Small intestine (tissue), 7 donors: Measurements from ENCODE around the gene ENPP3. TPM values are rescaled to one million over a fixed set of nuclear protein-coding genes. Genes with fewer than 3 reads are reported as not detected.

Source experiments
- DNase-seq, 2 donors: peaks; one replicate each; pipeline versions ENCODE4 v3.0.0 to v3.0.0-alpha.2; 2013
- FAIRE-seq: peaks from 2 replicates; lab custom pipeline; 2012; peaks lifted over from hg19 to GRCh38; lab: Jason Lieb, UNC
- H3K27ac ChIP-seq, 3 donors: one replicate each; pipeline ENCODE4 v1.5.1; 2013; ENCODE audit warnings: low read length in 2 of 3, mild to moderate bottlenecking in 2 of 3, control low read depth in 1 of 3, inconsistent platforms in 1 of 3, low read depth in 1 of 3, moderate library complexity in 1 of 3
- H3K27me3 ChIP-seq, 3 donors: one replicate each; pipeline ENCODE4 v1.6.1; 2013; ENCODE audit warnings: low read length in 3 of 3, inconsistent platforms in 1 of 3; ENCODE audit not compliant: control insufficient read depth in 3 of 3, insufficient read depth in 3 of 3
- H3K36me3 ChIP-seq, 3 donors: one replicate each; pipeline ENCODE4 v1.6.1; 2013; ENCODE audit warnings: low read length in 3 of 3, inconsistent platforms in 1 of 3, low read depth in 1 of 3, mild to moderate bottlenecking in 1 of 3, moderate library complexity in 1 of 3; ENCODE audit not compliant: control insufficient read depth in 3 of 3, insufficient read depth in 2 of 3
- H3K4me1 ChIP-seq, 3 donors: one replicate each; pipeline ENCODE4 v1.6.1; 2013; ENCODE audit warnings: low read length in 2 of 3, inconsistent platforms in 1 of 3, low read depth in 1 of 3, mild to moderate bottlenecking in 1 of 3, moderate library complexity in 1 of 3; ENCODE audit not compliant: control insufficient read depth in 3 of 3, insufficient read depth in 2 of 3
- H3K4me3 ChIP-seq, 3 donors: one replicate each; pipeline ENCODE4 v1.5.1; 2013; ENCODE audit warnings: low read length in 3 of 3, control low read depth in 1 of 3, inconsistent platforms in 1 of 3, low read depth in 1 of 3, mild to moderate bottlenecking in 1 of 3, moderate library complexity in 1 of 3
- H3K9me3 ChIP-seq, 2 donors: one replicate each; pipeline ENCODE4 v1.6.1; 2013; ENCODE audit warnings: low read depth in 1 of 2, low read length in 1 of 2; ENCODE audit not compliant: control insufficient read depth in 2 of 2, insufficient read depth in 1 of 2
- WGBS, 3 donors: extraction: QIAGEN DNeasy Blood & Tissue Kit; methylation state at CpG; one replicate each; pipeline ENCODE4 v1.1.7; 2013; 5-methylcytosine and 5-hydroxymethylcytosine counted together
- polyA plus RNA-seq, 4 donors: library from polyadenylated mRNA; stranded (reverse) in 3 of 4; unstranded in 1 of 4; fragments of 200-250 nt in 3 of 4; fragments of 120-200 nt in 1 of 4; gene quantifications; one replicate each; pipeline versions ENCODE4 v1.2.1 to v1.2.3, GENCODE V29; 2013
- donor health status: healthy with polysubstance abuse.
- donor health status: control.
- donor health status: control.
- donor health status: Bipolar disorder and iron deficiency.
- donor health status: healthy.

The ENPP3 gene
- polyA plus RNA-seq, 4 donors: 0.57 to 53.0 (median 7.2) TPM

DNA sequence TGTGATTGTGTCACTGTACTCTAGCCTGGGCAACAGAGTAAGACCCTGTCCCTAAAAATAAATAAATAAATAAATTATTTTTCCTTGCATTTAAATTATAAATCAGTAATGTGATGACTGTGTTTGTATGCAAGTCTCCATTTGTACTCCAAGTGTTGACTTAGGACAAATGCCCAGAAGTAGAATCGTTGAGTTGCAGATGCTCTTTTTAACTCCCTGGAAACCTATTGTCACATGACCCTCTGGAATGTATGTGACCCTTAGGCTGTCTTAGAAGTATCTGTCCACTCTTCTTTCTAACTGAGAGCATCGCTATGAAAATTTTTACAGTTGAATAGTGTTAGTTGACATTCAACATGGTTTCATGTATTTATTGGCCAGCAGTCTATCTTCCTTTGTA lies 45.3 kb downstream of the ENPP3 start:
- WGBS, 3 donors: 57 to 66% (median 65%) methylated on average over 2 of the region's 2 CpGs
- no peak overlapping the region for H3K27ac ChIP-seq
- H3K9me3 ChIP-seq: no peaks in the 10 kb centered on the region
- no peak overlapping the region for H3K4me3 ChIP-seq
- no peaks in the 10 kb centered on the region for H3K27me3 ChIP-seq
- FAIRE-seq (no peak), DNase-seq (no peak)
- H3K4me1 ChIP-seq: no peaks in the 10 kb centered on the region
- H3K36me3 ChIP-seq: peaks cover 0 to 5% (median 2%) of the 10 kb centered on the region in 3 donors

DNA sequence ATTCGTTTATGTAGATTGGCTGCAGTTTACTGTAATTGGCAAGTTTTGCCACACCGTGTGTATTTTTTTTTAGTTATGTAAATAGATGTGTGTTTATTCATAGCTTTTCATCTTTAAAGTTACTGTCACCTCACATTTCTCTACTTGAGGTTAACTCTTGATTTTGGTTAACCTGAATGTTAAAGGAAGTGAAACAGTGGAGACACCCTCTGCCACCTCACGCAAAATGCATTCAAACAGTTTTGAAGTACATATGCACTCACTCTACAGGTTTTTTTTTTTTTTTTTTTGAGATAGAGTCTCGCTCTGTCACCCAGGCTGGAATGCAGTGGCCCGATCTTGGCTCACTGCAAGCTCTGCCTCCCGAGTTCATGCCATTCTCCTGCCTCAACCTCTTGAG lies 46.4 kb downstream of the ENPP3 start:
- no peak for DNase-seq
- no peaks in the 10 kb centered on the region for H3K27me3 ChIP-seq
- no peaks in the 10 kb centered on the region for H3K4me1 ChIP-seq
- no peaks in the 10 kb centered on the region for H3K9me3 ChIP-seq
- 61 to 78% (median 71%) methylated on average over 6 of the region's 6 CpGs for WGBS, 3 donors
- H3K4me3 ChIP-seq: no peak overlapping the region
- H3K27ac ChIP-seq: no peak overlapping the region
- peaks cover 0 to 5% (median 2%) of the 10 kb centered on the region in 3 donors for H3K36me3 ChIP-seq
- FAIRE-seq: no peak

DNA sequence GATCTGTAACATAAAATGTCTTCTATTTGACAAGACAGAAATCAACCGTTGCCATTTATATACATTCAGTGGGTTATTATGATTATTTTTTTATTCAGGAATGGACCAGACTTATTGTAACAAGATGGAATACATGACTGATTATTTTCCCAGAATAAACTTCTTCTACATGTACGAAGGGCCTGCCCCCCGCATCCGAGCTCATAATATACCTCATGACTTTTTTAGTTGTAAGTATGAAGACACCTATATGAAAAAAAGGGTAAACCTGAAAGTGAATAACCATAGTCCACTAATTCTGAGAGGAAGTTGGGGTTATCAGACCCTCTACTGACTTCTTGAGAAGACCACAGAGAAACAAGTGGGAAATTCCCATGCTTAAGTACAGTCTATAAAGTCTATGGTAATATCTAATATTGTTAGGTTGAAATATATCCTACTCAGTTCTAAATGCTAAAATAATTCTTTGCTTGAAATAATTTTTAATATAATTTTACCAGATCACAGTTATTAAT lies 48.2 kb downstream of the ENPP3 start:
- no peaks in the 10 kb centered on the region for H3K9me3 ChIP-seq
- H3K27me3 ChIP-seq: no peaks in the 10 kb centered on the region
- H3K27ac ChIP-seq: no peak overlapping the region
- no peak for DNase-seq
- H3K4me1 ChIP-seq: no peaks in the 10 kb centered on the region
- FAIRE-seq: no peak
- WGBS, 3 donors: 68 to 87% (median 78%) methylated on average over 4 of the region's 4 CpGs
- peaks cover 0 to 5% (median 2%) of the 10 kb centered on the region in 3 donors for H3K36me3 ChIP-seq
- H3K4me3 ChIP-seq: no peak overlapping the region

DNA sequence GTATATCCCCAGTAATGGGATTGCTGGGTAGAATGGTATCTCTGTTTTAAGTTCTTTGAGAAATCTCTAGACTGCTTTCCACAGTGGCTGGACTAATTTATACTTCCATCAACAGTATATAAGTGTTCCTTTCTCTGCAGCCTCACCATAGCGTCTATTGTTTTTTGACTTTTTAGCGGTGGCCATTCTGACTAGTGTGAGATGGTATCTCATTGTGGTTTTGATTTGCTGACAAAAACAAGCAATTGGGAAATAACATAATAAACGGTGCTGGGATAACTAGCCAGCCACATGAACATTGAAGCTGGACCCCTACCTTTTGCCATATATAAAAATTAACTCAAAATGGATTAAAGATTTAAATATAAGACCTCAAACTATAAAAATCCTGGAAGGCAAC lies 49.9 kb downstream of the ENPP3 start:
- H3K27ac ChIP-seq: no peak overlapping the region
- 86 to 88% (median 86%) methylated on average over 3 of the region's 3 CpGs for WGBS, 3 donors

DNA sequence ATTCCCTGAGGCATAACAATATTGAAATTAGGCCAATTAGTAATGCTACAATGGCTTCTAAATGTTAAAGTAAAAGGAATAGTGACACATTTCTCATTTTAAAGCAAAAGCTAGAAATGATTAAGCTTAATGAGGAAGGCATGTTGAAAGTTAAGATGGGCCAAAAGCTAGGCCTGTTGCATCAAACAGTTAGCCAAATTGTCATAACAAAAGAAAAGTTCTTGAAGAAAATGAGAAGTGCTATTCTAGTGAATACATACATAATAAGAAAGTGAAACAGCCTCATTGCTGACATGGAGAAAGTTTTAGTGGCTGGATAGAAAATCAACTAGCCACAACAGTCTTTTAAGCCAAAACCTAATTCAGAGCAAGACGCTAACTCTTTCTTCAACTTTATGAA lies 51.2 kb downstream of the ENPP3 start:
- 80 to 88% (median 88%) methylated on average over 1 of the region's 1 CpG for WGBS, 3 donors
- Histone ChIP-seq H3K36me3 (peaks cover 0 to 3% (median 2%) of the 10 kb centered on the region in 3 donors), H3K4me3 (no peak overlapping the region), H3K27ac (no peak overlapping the region), H3K27me3 (no peaks in the 10 kb centered on the region), H3K9me3 (no peaks in the 10 kb centered on the region), H3K4me1 (no peaks in the 10 kb centered on the region)
- FAIRE-seq (no peak), DNase-seq (no peak)

More for the DNA sequence above, 49.9 kb downstream of the ENPP3 start:
- no peaks in the 10 kb centered on the region for H3K27me3 ChIP-seq
- peaks cover 0 to 3% (median 2%) of the 10 kb centered on the region in 3 donors for H3K36me3 ChIP-seq
- H3K9me3 ChIP-seq: no peaks in the 10 kb centered on the region
- DNase-seq (no peak), FAIRE-seq (no peak)
- no peak overlapping the region for H3K4me3 ChIP-seq
- H3K4me1 ChIP-seq: no peaks in the 10 kb centered on the region

DNA sequence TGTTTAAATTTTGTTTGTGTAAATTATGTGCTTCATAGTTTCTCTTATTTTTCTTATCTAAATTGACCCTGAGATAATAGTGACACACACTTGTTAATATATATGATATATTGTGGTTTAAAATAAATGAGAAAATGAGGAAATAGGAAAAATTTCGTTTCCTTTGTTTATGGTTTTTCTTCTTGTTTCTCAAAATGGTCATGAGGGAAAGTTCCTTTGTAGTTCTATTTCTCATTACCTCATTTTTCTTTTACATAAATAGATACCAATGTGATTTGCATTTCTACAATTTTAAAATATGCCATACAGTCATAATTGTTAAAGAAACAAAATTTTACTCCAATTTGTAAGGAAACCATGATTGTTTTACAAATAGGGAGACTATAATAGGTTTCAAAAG lies 54.9 kb downstream of the ENPP3 start:
- no peak overlapping the region for H3K4me3 ChIP-seq
- peaks cover 0 to 2% (median 0%) of the 10 kb centered on the region in 3 donors for H3K4me1 ChIP-seq
- FAIRE-seq (no peak), DNase-seq (no peak)
- H3K36me3 ChIP-seq: peaks cover 0 to 3% (median 0%) of the 10 kb centered on the region in 3 donors
- H3K27ac ChIP-seq: no peak overlapping the region
- WGBS, 3 donors: 13 to 45% (median 31%) methylated on average over 1 of the region's 1 CpG
- H3K27me3 ChIP-seq: no peaks in the 10 kb centered on the region
- no peaks in the 10 kb centered on the region for H3K9me3 ChIP-seq

DNA sequence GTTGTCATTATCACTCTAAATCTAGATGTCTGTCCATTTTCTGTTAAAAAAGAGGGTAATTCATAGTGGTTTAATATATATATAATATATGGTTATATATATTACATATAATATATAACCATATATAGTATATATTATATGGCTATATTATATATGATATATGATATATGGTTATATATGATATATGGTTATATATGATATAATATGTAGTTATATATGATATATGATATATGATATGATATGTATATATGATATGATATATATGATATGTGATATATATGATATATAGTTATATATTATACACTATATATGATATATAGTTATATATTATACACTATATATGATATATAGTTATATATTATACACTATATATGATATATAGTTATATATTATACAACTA lies 55.5 kb downstream of the ENPP3 start:
- Histone ChIP-seq H3K4me1 (peaks cover 0 to 2% (median 0%) of the 10 kb centered on the region in 3 donors), H3K4me3 (no peak overlapping the region), H3K36me3 (peaks cover 0 to 3% (median 0%) of the 10 kb centered on the region in 3 donors), H3K9me3 (no peaks in the 10 kb centered on the region), H3K27ac (no peak overlapping the region), H3K27me3 (no peaks in the 10 kb centered on the region)
- FAIRE-seq (peak; percentile 99), DNase-seq (no peak)

DNA sequence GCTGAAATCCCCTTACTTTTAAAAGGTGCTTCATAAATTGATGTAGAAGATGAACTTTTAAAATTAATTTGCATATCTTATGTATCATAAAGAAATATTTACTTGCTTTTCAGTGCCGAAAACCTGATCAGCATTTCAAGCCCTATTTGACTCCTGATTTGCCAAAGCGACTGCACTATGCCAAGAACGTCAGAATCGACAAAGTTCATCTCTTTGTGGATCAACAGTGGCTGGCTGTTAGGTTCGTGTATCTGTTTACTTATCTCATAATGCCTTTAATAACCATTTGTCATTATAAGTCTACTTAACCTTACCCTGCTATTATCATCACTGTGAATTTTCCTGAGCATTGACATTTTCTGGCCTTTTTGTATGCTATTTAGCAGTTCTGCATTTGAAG lies 56.3 kb downstream of the ENPP3 start:
- H3K36me3 ChIP-seq: peaks cover 0 to 3% (median 0%) of the 10 kb centered on the region in 3 donors
- H3K9me3 ChIP-seq: no peaks in the 10 kb centered on the region
- 60 to 81% (median 72%) methylated on average over 5 of the region's 5 CpGs for WGBS, 3 donors
- FAIRE-seq: no peak
- H3K27ac ChIP-seq: no peak overlapping the region
- DNase-seq: no peak
- H3K4me3 ChIP-seq: no peak overlapping the region
- peaks cover 0 to 2% (median 0%) of the 10 kb centered on the region in 3 donors for H3K4me1 ChIP-seq
- H3K27me3 ChIP-seq: no peaks in the 10 kb centered on the region
